IMR-90 (cell line): ENCODE measurements around the gene PRKCB. TPM values are rescaled to one million over a fixed set of nuclear protein-coding genes. Genes with fewer than 3 reads are reported as not detected.

Experiments used
- ATAC-seq: fragments of 200-7000 bp; cut with Tn5 transposase; 2 replicates; pipeline ENCODE4 v1.9.1; 2020; ENCODE audit warnings: low read depth, mild to moderate bottlenecking, moderate library complexity
- BruUV-seq: library from RNA; stranded (reverse); fragments of 400-500 nt; replicated peaks from 2 replicates; lab custom pipeline; 2021; lab: Mats Ljungman, UMichigan
- CTCF ChIA-PET: fragments of 300-600 bp; formaldehyde crosslinking; extraction: SDS; loops from one replicate; lab custom pipeline; 2021; ENCODE audit warnings: antibody characterized with exemption; lab: Yijun Ruan, JAX
- POLR2A ChIA-PET: fragments of 300-600 bp; sonication (Branson Sonifier 250); formaldehyde crosslinking; loops from one replicate; lab custom pipeline; 2022; ENCODE audit warnings: antibody characterized with exemption; ENCODE audit not compliant: unreplicated experiment; lab: Charles Lee
- DNase-seq: peaks from one replicate; pipeline ENCODE4 v3.0.0; 2013
- H2AFZ ChIP-seq: replicated peaks from 2 replicates; pipeline ENCODE3; 2013; ENCODE audit warnings: low read length, mild to moderate bottlenecking; ENCODE audit not compliant: poor library complexity
- H2AK5ac ChIP-seq: 2 replicates; pipeline ENCODE4 v1.6.1; 2013; ENCODE audit warnings: low read depth, low read length, inconsistent platforms
- H2AK9ac ChIP-seq: replicated peaks from 2 replicates; pipeline ENCODE3; 2013; ENCODE audit warnings: mild to moderate bottlenecking, low read depth, low read length, moderate library complexity; ENCODE audit not compliant: poor library complexity
- H2BK120ac ChIP-seq: 2 replicates; pipeline ENCODE4 v1.6.1; 2013; ENCODE audit warnings: low read depth, low read length, inconsistent platforms
- H2BK15ac ChIP-seq: 3 replicates; pipeline ENCODE4 v1.6.1; 2013; ENCODE audit warnings: low read depth, low read length, inconsistent platforms
- H2BK20ac ChIP-seq: 2 replicates; pipeline ENCODE4 v1.6.1; 2013; ENCODE audit warnings: low read depth, mild to moderate bottlenecking, inconsistent platforms, low read length, moderate library complexity
- H2BK5ac ChIP-seq: 2 replicates; pipeline ENCODE4 v1.6.1; 2013; ENCODE audit warnings: mild to moderate bottlenecking, low read depth, low read length, inconsistent platforms; ENCODE audit not compliant: poor library complexity, severe bottlenecking
- H3K14ac ChIP-seq: replicated peaks from 2 replicates; pipeline ENCODE4 v1.6.1; 2013; ENCODE audit warnings: low read depth, low read length, inconsistent platforms
- H3K18ac ChIP-seq: 2 replicates; pipeline ENCODE4 v1.6.1; 2013; ENCODE audit warnings: low read depth, low read length, control low read depth
- H3K23ac ChIP-seq: 2 replicates; pipeline ENCODE4 v1.6.1; 2013; ENCODE audit warnings: low read depth, low read length, inconsistent platforms
- H3K27ac ChIP-seq: 2 replicates; pipeline ENCODE4 v1.5.1; 2013; ENCODE audit warnings: mild to moderate bottlenecking, control low read depth, low read length; ENCODE audit not compliant: insufficient read depth
- H3K27me3 ChIP-seq: 2 replicates; pipeline ENCODE4 v1.6.1; 2013; ENCODE audit warnings: low read length; ENCODE audit not compliant: control insufficient read depth, insufficient read depth
- H3K36me3 ChIP-seq: 2 replicates; pipeline ENCODE4 v1.6.1; 2013; ENCODE audit warnings: low read length, mixed read lengths; ENCODE audit not compliant: control insufficient read depth, insufficient read depth
- H3K4ac ChIP-seq: 2 replicates; pipeline ENCODE4 v1.6.1; 2013; ENCODE audit warnings: low read depth, low read length, inconsistent platforms
- H3K4me1 ChIP-seq: 2 replicates; pipeline ENCODE4 v1.6.1; 2013; ENCODE audit warnings: low read length, mixed read lengths; ENCODE audit not compliant: control insufficient read depth, insufficient read depth
- H3K4me2 ChIP-seq: 2 replicates; pipeline ENCODE4 v1.6.1; 2013; ENCODE audit warnings: low read depth, mild to moderate bottlenecking, control low read depth, low read length, moderate library complexity
- H3K4me3 ChIP-seq: 2 replicates; pipeline ENCODE4 v1.5.1; 2013; ENCODE audit warnings: low read depth, mild to moderate bottlenecking, control low read depth, low read length, moderate library complexity; ENCODE audit not compliant: insufficient read depth
- H3K56ac ChIP-seq: 2 replicates; pipeline ENCODE4 v1.6.1; 2013; ENCODE audit warnings: low read length, inconsistent platforms; ENCODE audit not compliant: insufficient read depth; ENCODE audit errors: extremely low read depth
- H3K79me1 ChIP-seq, 2 experiments: 2 replicates each; pipeline ENCODE4 v1.6.1; 2013; ENCODE audit warnings: low read length in 2 of 2, inconsistent platforms in 1 of 2, low read depth in 1 of 2
- H3K9ac ChIP-seq: 2 replicates; pipeline ENCODE4 v1.6.1; 2013; ENCODE audit warnings: low read depth, low read length, control low read depth
- H3K9me1 ChIP-seq: 2 replicates; pipeline ENCODE4 v1.6.1; 2013; ENCODE audit warnings: low read length, inconsistent platforms; ENCODE audit not compliant: insufficient read depth
- H3K9me3 ChIP-seq: 2 replicates; pipeline ENCODE4 v1.6.1; 2013; ENCODE audit warnings: low read length; ENCODE audit not compliant: control insufficient read depth, insufficient read depth
- H4K20me1 ChIP-seq: 2 replicates; pipeline ENCODE4 v1.6.1; 2013; ENCODE audit warnings: low read length, inconsistent platforms; ENCODE audit not compliant: insufficient read depth
- H4K5ac ChIP-seq: 2 replicates; pipeline ENCODE4 v1.6.1; 2013; ENCODE audit warnings: mild to moderate bottlenecking, low read depth, low read length, control low read depth
- H4K8ac ChIP-seq, 2 experiments: 2 replicates each; pipeline ENCODE4 v1.6.1; 2013; ENCODE audit warnings: low read depth in 2 of 2, low read length in 2 of 2, control low read depth in 1 of 2, inconsistent platforms in 1 of 2
- H4K91ac ChIP-seq: 2 replicates; pipeline ENCODE4 v1.6.1; 2013; ENCODE audit warnings: low read depth, low read length, inconsistent platforms; ENCODE audit not compliant: insufficient read depth
- CEBPB ChIP-seq: IDR thresholded peaks from 2 replicates; pipeline ENCODE4 v1.6.1; 2012; ENCODE audit warnings: low read depth, low read length, improper control_type of control experiment
- CHD1 ChIP-seq: IDR thresholded peaks from 2 replicates; pipeline ENCODE4 v1.6.1; 2012; ENCODE audit warnings: low read depth, low read length, improper control_type of control experiment
- FOS ChIP-seq: fragments of 150-350 bp; IDR thresholded peaks from 2 replicates; pipeline ENCODE4 v1.6.1; 2016; ENCODE audit warnings: low read depth, low read length
- MAFK ChIP-seq: IDR thresholded peaks from 2 replicates; pipeline ENCODE4 v1.6.1; 2012; ENCODE audit warnings: low read depth, low read length, improper control_type of control experiment
- MAZ ChIP-seq: IDR thresholded peaks from 2 replicates; pipeline ENCODE4 v1.6.1; 2012; ENCODE audit warnings: low read depth, mild to moderate bottlenecking, low read length, improper control_type of control experiment, moderate library complexity, borderline replicate concordance
- MXI1 ChIP-seq: IDR thresholded peaks from 2 replicates; pipeline ENCODE4 v1.6.1; 2012; ENCODE audit warnings: low read depth, mild to moderate bottlenecking, low read length, moderate library complexity, borderline replicate concordance
- NFE2L2 ChIP-seq: fragments of 150-350 bp; IDR thresholded peaks from 2 replicates; pipeline ENCODE4 v1.6.1; 2016; ENCODE audit warnings: low read depth, mild to moderate bottlenecking, low read length
- POLR2A ChIP-seq: IDR thresholded peaks from 2 replicates; pipeline ENCODE4 v1.6.1; 2012; ENCODE audit warnings: mild to moderate bottlenecking, low read depth, low read length
- RAD21 ChIP-seq: IDR thresholded peaks from 2 replicates; pipeline ENCODE4 v1.6.1; 2012; ENCODE audit warnings: low read length, improper control_type of control experiment
- RCOR1 ChIP-seq: IDR thresholded peaks from 2 replicates; pipeline ENCODE4 v1.6.1; 2012; ENCODE audit warnings: mild to moderate bottlenecking, low read length, improper control_type of control experiment; ENCODE audit not compliant: insufficient replicate concordance
- RFX5 ChIP-seq: IDR thresholded peaks from 2 replicates; pipeline ENCODE4 v1.8.0; 2012; ENCODE audit warnings: low read depth, mild to moderate bottlenecking, low read length, moderate library complexity
- SMC3 ChIP-seq: fragments of 150-350 bp; IDR thresholded peaks from 2 replicates; pipeline ENCODE4 v1.6.1; 2016; ENCODE audit warnings: low read depth, mild to moderate bottlenecking, antibody characterized with exemption, low read length, moderate library complexity
- WGBS, 2 experiments: methylation state at CpG; one replicate each; pipeline versions ENCODE4 v1.1.5 to v1.1.7; 2013; ENCODE audit warnings: missing lambda C conversion rate in 2 of 2; ENCODE audit not compliant: insufficient read length in 1 of 2; ENCODE audit errors: extremely low coverage in 2 of 2; 5-methylcytosine and 5-hydroxymethylcytosine counted together
- dilution Hi-C: fragments of 300-500 bp; cut with HindIII; formaldehyde crosslinking; loops from one replicate; pipeline ENCODE4 v1.14.3; 2018; ENCODE audit warnings: low sequenced_read_pairs; ENCODE audit not compliant: unreplicated experiment
- in situ Hi-C: fragments of 300-500 bp; cut with MboI; formaldehyde crosslinking; loops from 3 replicates; pipeline ENCODE4 v1.14.3; 2019; ENCODE audit warnings: low sequenced_read_pairs, inconsistent platforms, mixed read lengths
- intact Hi-C: fragments of 100-400 bp; cut with micrococcal nuclease; formaldehyde crosslinking; loops from 2 replicates; pipeline ENCODE4 v1.10.0; 2022
- polyA plus RNA-seq, 3 experiments: library from polyadenylated mRNA; depleted of rRNA; stranded (reverse); fragments of >200 nt; gene quantifications; 2 replicates each; pipeline ENCODE4 v1.2.3, GENCODE V29; 2012; ENCODE audit warnings: low replicate concordance in 1 of 3
- total RNA-seq: library from RNA; depleted of rRNA; stranded (reverse); fragments of >200 nt; gene quantifications from 2 replicates; pipeline ENCODE4 v1.2.3, GENCODE V29; 2012
- TF ChIP-seq, protein P1 (sequence below): fragments of 150-350 bp; IDR thresholded peaks from 2 replicates; pipeline ENCODE4 v1.6.1; 2016; ENCODE audit warnings: low read depth, mild to moderate bottlenecking, low read length, moderate library complexity, borderline replicate concordance
- TF ChIP-seq, protein P2 (sequence below): fragments of 150-350 bp; IDR thresholded peaks from 2 replicates; pipeline ENCODE4 v1.6.1; 2017; ENCODE audit warnings: mild to moderate bottlenecking, antibody characterized with exemption, low read length, low read depth
- TF ChIP-seq, protein P3 (sequence below): conservative IDR thresholded peaks from 2 replicates; pipeline ENCODE4 v1.5.1; 2012; ENCODE audit warnings: mild to moderate bottlenecking, low read depth, low read length, improper control_type of control experiment

Gene PRKCB
- total and polyA plus RNA-seq, 2 of the 4 experiments (the other 2 are of a cell fraction): under 0.01 TPM; not detected in 1

DNA sequence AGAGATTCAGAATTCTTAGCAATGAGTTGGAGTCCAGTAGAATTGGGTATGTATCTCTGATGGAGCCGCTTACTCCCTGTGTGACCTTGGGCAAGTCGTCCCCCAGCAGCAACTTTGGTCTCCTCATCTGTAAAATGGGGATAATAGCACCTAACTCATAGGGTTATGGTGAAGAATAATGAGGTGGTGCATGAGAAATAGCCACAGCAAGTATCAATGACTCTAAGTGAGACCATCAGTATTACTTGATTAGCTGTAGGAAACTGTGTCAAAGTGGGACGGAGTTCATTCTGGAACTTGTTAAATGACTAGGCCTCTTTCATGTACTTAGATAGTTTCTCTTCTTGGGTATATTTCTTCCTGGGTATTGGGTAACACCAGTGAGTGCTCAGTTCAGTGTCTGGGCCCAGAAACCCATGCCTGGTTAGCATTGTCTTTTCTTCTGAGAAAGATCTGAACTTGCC lies 6.4 kb downstream of the PRKCB start (continued):
- no peak for TF ChIP-seq RAD21

DNA sequence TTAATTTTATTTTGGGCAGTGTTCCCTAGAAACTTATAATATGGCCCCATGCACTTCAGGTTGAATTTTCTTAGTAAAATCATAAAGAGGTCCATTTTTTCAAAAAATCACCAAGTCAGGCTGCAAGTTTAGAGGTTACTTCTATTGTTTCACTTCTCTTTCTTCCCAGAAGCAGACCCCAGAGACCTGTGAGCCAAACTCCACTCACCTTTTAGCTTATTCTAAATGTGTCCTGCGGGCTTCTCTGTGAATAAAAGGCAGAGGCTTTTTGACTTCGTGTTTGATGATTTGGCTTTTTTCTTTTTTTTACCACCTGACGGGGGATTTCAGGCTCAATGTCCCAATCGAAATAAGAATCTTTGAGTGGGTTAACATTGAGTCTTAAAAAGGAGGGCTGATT lies 7.4 kb downstream of the PRKCB start:
- Histone ChIP-seq H2AFZ (no peak overlapping the region), H3K9me3 (no peaks in the 10 kb centered on the region), H3K27me3 (no peaks in the 10 kb centered on the region), H2BK20ac (no peak overlapping the region), H3K4me1 (no peaks in the 10 kb centered on the region), H2BK15ac (no peak overlapping the region), H3K79me1 (no peaks in the 10 kb centered on the region), H3K9me1 (no peaks in the 10 kb centered on the region), H4K8ac (no peak overlapping the region), H4K20me1 (no peaks in the 10 kb centered on the region), H3K36me3 (no peaks in the 10 kb centered on the region), H3K14ac (no peak overlapping the region), H2AK9ac (no peak overlapping the region), H3K27ac (no peak overlapping the region), H4K5ac (no peak overlapping the region), H3K18ac (no peak overlapping the region), H2AK5ac (no peak overlapping the region), H4K91ac (no peak overlapping the region), H3K4ac (no peak overlapping the region), H3K23ac (no peak overlapping the region), H2BK120ac (no peak overlapping the region), H3K4me3 (no peak overlapping the region), H3K4me2 (no peak overlapping the region), H3K9ac (no peak overlapping the region), H3K56ac (no peak overlapping the region), H2BK5ac (no peak overlapping the region)
- in situ Hi-C loops: no loop called here
- POLR2A ChIA-PET: no interaction called here
- dilution Hi-C loops: no loop called here
- no peak for DNase-seq
- no TSS peak for BruUV-seq
- no CpG with 5 or more reads among the region's 4 CpGs for WGBS, 2 experiments
- intact Hi-C loops: no loop called here
- CTCF ChIA-PET: no interaction called here
- ATAC-seq: no peak
- TF ChIP-seq MAFK (no peak), NFE2L2 (no peak), CEBPB (no peak), RCOR1 (no peak), MAZ (no peak), POLR2A (no peak), RAD21 (no peak), FOS (no peak), SMC3 (no peak), MXI1 (no peak), RFX5 (no peak), CHD1 (no peak)
- TF ChIP-seq, protein P1, sequence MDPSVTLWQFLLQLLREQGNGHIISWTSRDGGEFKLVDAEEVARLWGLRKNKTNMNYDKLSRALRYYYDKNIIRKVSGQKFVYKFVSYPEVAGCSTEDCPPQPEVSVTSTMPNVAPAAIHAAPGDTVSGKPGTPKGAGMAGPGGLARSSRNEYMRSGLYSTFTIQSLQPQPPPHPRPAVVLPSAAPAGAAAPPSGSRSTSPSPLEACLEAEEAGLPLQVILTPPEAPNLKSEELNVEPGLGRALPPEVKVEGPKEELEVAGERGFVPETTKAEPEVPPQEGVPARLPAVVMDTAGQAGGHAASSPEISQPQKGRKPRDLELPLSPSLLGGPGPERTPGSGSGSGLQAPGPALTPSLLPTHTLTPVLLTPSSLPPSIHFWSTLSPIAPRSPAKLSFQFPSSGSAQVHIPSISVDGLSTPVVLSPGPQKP: no peak
- TF ChIP-seq, protein P2, sequence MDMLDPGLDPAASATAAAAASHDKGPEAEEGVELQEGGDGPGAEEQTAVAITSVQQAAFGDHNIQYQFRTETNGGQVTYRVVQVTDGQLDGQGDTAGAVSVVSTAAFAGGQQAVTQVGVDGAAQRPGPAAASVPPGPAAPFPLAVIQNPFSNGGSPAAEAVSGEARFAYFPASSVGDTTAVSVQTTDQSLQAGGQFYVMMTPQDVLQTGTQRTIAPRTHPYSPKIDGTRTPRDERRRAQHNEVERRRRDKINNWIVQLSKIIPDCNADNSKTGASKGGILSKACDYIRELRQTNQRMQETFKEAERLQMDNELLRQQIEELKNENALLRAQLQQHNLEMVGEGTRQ: no peak
- TF ChIP-seq, protein P3, sequence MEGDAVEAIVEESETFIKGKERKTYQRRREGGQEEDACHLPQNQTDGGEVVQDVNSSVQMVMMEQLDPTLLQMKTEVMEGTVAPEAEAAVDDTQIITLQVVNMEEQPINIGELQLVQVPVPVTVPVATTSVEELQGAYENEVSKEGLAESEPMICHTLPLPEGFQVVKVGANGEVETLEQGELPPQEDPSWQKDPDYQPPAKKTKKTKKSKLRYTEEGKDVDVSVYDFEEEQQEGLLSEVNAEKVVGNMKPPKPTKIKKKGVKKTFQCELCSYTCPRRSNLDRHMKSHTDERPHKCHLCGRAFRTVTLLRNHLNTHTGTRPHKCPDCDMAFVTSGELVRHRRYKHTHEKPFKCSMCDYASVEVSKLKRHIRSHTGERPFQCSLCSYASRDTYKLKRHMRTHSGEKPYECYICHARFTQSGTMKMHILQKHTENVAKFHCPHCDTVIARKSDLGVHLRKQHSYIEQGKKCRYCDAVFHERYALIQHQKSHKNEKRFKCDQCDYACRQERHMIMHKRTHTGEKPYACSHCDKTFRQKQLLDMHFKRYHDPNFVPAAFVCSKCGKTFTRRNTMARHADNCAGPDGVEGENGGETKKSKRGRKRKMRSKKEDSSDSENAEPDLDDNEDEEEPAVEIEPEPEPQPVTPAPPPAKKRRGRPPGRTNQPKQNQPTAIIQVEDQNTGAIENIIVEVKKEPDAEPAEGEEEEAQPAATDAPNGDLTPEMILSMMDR: no peak
